ENCODE results near the gene ST6GAL1.

DNA sequence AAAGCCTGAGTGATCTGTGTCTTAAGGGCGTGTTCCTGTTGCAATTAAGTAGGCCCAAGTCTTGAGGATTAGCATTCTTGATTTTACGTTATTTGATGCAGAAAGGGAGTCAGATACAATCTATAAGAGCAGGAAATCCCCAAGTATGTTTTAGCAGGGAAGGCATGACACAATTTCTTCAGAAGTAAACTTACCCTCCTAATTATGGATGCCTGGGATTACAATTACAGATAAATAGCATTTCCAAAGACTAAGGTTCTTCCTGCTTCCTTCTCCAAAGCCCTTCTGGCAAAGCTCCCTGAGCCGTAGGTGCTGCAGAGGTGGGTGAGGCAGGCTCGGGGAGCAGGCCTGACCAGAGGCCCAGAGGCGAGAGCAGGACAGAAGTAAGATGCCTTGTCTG, 34.9 kb upstream of the ST6GAL1 start:
- TF ChIP-seq, protein P1, sequence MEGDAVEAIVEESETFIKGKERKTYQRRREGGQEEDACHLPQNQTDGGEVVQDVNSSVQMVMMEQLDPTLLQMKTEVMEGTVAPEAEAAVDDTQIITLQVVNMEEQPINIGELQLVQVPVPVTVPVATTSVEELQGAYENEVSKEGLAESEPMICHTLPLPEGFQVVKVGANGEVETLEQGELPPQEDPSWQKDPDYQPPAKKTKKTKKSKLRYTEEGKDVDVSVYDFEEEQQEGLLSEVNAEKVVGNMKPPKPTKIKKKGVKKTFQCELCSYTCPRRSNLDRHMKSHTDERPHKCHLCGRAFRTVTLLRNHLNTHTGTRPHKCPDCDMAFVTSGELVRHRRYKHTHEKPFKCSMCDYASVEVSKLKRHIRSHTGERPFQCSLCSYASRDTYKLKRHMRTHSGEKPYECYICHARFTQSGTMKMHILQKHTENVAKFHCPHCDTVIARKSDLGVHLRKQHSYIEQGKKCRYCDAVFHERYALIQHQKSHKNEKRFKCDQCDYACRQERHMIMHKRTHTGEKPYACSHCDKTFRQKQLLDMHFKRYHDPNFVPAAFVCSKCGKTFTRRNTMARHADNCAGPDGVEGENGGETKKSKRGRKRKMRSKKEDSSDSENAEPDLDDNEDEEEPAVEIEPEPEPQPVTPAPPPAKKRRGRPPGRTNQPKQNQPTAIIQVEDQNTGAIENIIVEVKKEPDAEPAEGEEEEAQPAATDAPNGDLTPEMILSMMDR (IDR thresholded peaks at IDR 0.05) = no peak
- TF ChIP-seq POLR2A (IDR thresholded peaks at IDR 0.05) (no peak), EP300 (IDR thresholded peaks at IDR 0.05) (no peak), POLR2AphosphoS5 (IDR thresholded peaks at IDR 0.05) (no peak)

Measured in gastroesophageal sphincter (tissue), 3 donors.